Effector memory CD8-positive, alpha-beta T cell (primary cell): ENCODE results near the gene DIP2C.
A peak's percentile ranks its signal among the peaks of the same experiment; 100 is the strongest.
"Not testable (repeated sequence)": the region's sequence is repeated elsewhere in the genome, so short reads cannot be mapped to it uniquely, and the experiment has no call there.

Source experiments
- ATAC-seq: fragments of 150-1000 bp; cut with Tn5 transposase; replicated peaks from 2 replicates; pipeline ENCODE4 v1.10.0; 2021; ENCODE audit warnings: mild to moderate bottlenecking, moderate library complexity
- DNase-seq, 3 experiments: peaks; one replicate each; pipeline ENCODE4 v3.0.0; 2021
- H3K27ac Mint-ChIP-seq, 2 donors: one replicate each; pipeline ENCODE4 v1.8.0; 2022; ENCODE audit warnings: mild to moderate bottlenecking in 2 of 2, mixed read lengths in 2 of 2, moderate library complexity in 2 of 2
- H3K27me3 Mint-ChIP-seq, 2 donors: one replicate each; pipeline ENCODE4 v1.8.0; 2022; ENCODE audit warnings: mixed read lengths in 2 of 2
- H3K36me3 Mint-ChIP-seq: one replicate; pipeline ENCODE4 v1.8.0; 2022; ENCODE audit warnings: mild to moderate bottlenecking, moderate library complexity, mixed read lengths; ENCODE audit not compliant: insufficient read depth
- H3K4me1 Mint-ChIP-seq, 2 donors: one replicate each; pipeline ENCODE4 v1.8.0; 2022; ENCODE audit warnings: low read depth in 2 of 2, mixed read lengths in 2 of 2
- H3K4me3 Mint-ChIP-seq, 2 donors: one replicate each; pipeline ENCODE4 v1.8.0; 2022; ENCODE audit warnings: mild to moderate bottlenecking in 2 of 2, mixed read lengths in 2 of 2, moderate library complexity in 2 of 2
- H3K9me3 Mint-ChIP-seq, 2 donors: one replicate each; pipeline ENCODE4 v1.8.0; 2022; ENCODE audit warnings: mixed read lengths in 2 of 2

Gene DIP2C

GRCh38 chr10:594584-595270 is 94.7 kb downstream of the DIP2C start:
- Mint-ChIP-seq H3K4me1 (no peaks in the 10 kb centered on the region), H3K36me3 (no peaks in the 10 kb centered on the region), H3K4me3 (no peak overlapping the region), H3K27ac (no peak overlapping the region), H3K9me3 (no peaks in the 10 kb centered on the region), H3K27me3 (peaks cover 25 to 72% of the 10 kb centered on the region in 2 donors)
- no peak for ATAC-seq
- no peak for DNase-seq

- no peaks in the 10 kb centered on the region for H3K4me1 Mint-ChIP-seq
- H3K4me3 Mint-ChIP-seq: no peak overlapping the region
- peaks cover 24 to 72% of the 10 kb centered on the region in 2 donors for H3K27me3 Mint-ChIP-seq
- no peak overlapping the region for H3K27ac Mint-ChIP-seq
- DNase-seq (no peak), ATAC-seq (no peak)
- H3K36me3 Mint-ChIP-seq: no peaks in the 10 kb centered on the region
- H3K9me3 Mint-ChIP-seq: no peaks in the 10 kb centered on the region
Measured at GRCh38 chr10:593901-594457, 95.5 kb downstream of the DIP2C start.

DNA sequence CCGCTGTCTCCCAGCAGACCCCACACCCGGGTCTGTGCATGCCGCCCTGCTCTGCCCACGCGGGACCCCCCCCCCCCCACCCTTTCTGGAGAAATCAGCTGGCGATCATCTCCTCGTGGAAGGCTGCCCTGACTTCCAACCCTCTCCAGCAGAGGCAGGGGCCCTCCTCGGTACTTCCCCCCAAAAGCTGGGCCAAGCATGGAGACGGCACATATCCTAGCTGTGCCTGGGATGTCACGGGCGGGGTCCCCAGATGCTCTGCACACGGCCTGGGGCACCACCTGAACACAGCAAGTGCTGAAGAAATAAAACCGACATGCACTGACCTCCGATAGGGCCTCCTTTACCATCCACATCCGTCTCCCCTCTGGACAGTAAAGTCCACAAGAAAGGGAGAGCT is 96.0 kb downstream of the DIP2C start:
- no peaks in the 10 kb centered on the region for H3K36me3 Mint-ChIP-seq
- H3K4me1 Mint-ChIP-seq: no peaks in the 10 kb centered on the region
- no peak overlapping the region for H3K27ac Mint-ChIP-seq
- no peak for ATAC-seq
- no peak overlapping the region for H3K4me3 Mint-ChIP-seq
- H3K27me3 Mint-ChIP-seq: peaks cover 23 to 72% of the 10 kb centered on the region in 2 donors
- no peaks in the 10 kb centered on the region for H3K9me3 Mint-ChIP-seq
- DNase-seq: no peak

- ATAC-seq (no peak), DNase-seq (no peak)
- H3K4me3 Mint-ChIP-seq: no peak overlapping the region
- no peaks in the 10 kb centered on the region for H3K9me3 Mint-ChIP-seq
- no peak overlapping the region for H3K27ac Mint-ChIP-seq
- no peaks in the 10 kb centered on the region for H3K36me3 Mint-ChIP-seq
- no peaks in the 10 kb centered on the region for H3K4me1 Mint-ChIP-seq
- H3K27me3 Mint-ChIP-seq: peaks cover 23 to 72% of the 10 kb centered on the region in 2 donors
Measured at GRCh38 chr10:593016-593415, 96.5 kb downstream of the DIP2C start.

DNA sequence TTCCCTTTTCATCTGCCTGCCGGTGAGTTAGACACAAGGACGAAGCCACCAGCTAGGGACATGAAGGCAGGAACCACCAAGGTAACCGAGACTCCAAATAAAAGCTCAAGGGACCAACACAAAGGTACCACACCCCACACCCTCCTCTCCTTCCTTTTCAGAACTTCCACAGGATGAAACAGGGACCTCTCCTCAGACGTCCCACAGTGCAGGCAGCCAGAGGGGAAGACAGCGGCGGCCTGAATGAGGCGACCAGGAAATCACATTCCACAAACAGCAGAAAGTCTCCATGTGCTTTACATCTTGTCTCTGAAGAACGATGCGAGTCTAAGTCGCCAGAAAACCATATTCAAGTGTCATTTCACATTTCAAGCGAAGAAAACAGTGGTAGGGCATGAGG is 97.8 kb downstream of the DIP2C start:
- no peaks in the 10 kb centered on the region for H3K4me1 Mint-ChIP-seq
- H3K4me3 Mint-ChIP-seq: no peak overlapping the region
- peaks cover 24 to 67% of the 10 kb centered on the region in 2 donors for H3K27me3 Mint-ChIP-seq
- no peaks in the 10 kb centered on the region for H3K36me3 Mint-ChIP-seq
- ATAC-seq (no peak), DNase-seq (no peak)
- H3K27ac Mint-ChIP-seq: no peak overlapping the region
- H3K9me3 Mint-ChIP-seq: no peaks in the 10 kb centered on the region

- Mint-ChIP-seq H3K27ac (no peak overlapping the region), H3K4me3 (no peak overlapping the region), H3K36me3 (no peaks in the 10 kb centered on the region), H3K4me1 (no peaks in the 10 kb centered on the region), H3K27me3 (peaks cover 30 to 76% of the 10 kb centered on the region in 2 donors), H3K9me3 (no peaks in the 10 kb centered on the region)
- DNase-seq (no peak), ATAC-seq (no peak)
Measured at GRCh38 chr10:590721-591120, 98.7 kb downstream of the DIP2C start.

- ATAC-seq (no peak), DNase-seq (no peak)
- H3K4me1 Mint-ChIP-seq: no peaks in the 10 kb centered on the region
- H3K4me3 Mint-ChIP-seq: no peak overlapping the region
- no peaks in the 10 kb centered on the region for H3K9me3 Mint-ChIP-seq
- no peak overlapping the region for H3K27ac Mint-ChIP-seq
- no peaks in the 10 kb centered on the region for H3K36me3 Mint-ChIP-seq
- peaks cover 30 to 82% of the 10 kb centered on the region in 2 donors for H3K27me3 Mint-ChIP-seq
Measured at GRCh38 chr10:589961-590680, 99.3 kb downstream of the DIP2C start.

DNA sequence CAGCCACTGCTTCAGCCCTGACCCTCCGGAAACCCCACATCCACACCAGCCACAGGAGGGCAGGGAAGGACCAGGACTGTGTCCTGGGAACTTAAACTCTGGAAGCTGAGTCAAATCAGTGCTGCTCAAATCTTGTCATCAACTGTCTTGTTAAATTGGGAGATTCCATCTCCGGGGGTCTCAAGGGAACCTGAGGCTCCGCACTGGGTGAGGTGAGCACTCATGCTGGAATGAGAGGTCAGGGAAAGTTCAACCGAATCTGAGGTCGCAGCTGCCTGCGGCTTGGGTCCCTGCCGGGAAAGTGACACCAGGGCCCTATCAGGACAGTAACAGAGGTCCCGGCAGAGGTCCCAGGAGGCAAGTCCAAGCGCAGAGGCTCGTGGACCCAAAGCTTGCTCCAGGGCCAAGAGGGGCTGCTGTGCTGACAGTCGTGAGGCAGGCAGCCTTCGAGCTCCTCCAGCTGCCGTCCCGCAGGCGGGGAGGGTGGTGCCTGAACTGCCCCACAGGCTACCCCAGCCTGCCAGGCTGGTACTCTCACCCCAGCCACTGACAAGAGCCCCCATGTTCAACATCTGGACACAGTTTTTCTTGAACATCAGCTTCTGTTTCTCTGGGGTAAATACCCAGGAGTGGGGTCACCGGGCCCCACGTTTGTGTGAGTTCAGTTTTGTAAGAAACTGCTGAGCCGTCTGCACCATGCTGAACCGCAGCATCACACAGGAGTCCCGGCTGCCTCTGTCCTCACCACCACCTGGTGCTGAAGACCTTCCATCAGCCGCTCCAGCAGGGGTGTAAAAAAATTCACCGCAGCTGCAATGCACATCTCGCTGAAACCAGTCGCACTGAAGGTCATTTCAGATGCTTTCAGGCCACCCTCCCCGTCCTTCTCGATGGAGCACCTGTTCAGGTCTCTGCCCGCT is 101.0 kb downstream of the DIP2C start:
- DNase-seq (no peak), ATAC-seq (no peak)
- Mint-ChIP-seq H3K4me3 (no peak overlapping the region), H3K4me1 (no peaks in the 10 kb centered on the region), H3K27me3 (peaks cover 30 to 86% of the 10 kb centered on the region in 2 donors), H3K27ac (no peak overlapping the region), H3K36me3 (no peaks in the 10 kb centered on the region), H3K9me3 (no peaks in the 10 kb centered on the region)

DNA sequence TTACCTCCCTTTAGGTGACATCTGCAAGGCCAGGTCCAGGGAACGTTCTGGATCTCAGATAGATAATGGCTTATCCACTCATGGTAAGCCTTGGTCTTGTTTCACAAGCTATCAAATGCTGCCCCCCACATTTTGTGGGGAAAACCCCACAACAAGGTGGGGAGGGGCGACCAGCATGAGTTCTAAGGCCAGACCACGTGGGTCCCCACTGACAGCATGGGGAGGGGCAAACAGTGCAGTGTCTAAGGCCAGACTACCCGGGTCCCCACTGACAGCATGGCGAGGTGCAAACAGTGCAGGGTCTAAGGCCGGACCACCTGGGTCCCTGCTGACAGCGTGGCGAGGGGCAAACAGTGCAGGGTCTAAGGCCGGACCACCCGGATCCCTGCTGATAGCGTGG is 102.8 kb downstream of the DIP2C start:
- Mint-ChIP-seq H3K27me3 (peaks cover 31 to 89% of the 10 kb centered on the region in 2 donors), H3K9me3 (no peaks in the 10 kb centered on the region), H3K27ac (no peak overlapping the region), H3K4me3 (no peak overlapping the region), H3K4me1 (no peaks in the 10 kb centered on the region), H3K36me3 (no peaks in the 10 kb centered on the region)
- DNase-seq (no peak), ATAC-seq (no peak)

- DNase-seq (no peak), ATAC-seq (no peak)
- H3K9me3 Mint-ChIP-seq: no peaks in the 10 kb centered on the region
- peaks cover 25 to 83% of the 10 kb centered on the region in 2 donors for H3K27me3 Mint-ChIP-seq
- H3K36me3 Mint-ChIP-seq: no peaks in the 10 kb centered on the region
- H3K4me1 Mint-ChIP-seq: no peaks in the 10 kb centered on the region
- no peak overlapping the region for H3K4me3 Mint-ChIP-seq
- no peak overlapping the region for H3K27ac Mint-ChIP-seq
Measured at GRCh38 chr10:586151-586550, 103.3 kb downstream of the DIP2C start.

- ATAC-seq (no peak), DNase-seq (no peak)
- Mint-ChIP-seq H3K9me3 (no peaks in the 10 kb centered on the region), H3K27ac (no peak overlapping the region), H3K27me3 (peaks cover 24 to 76% of the 10 kb centered on the region in 2 donors), H3K4me1 (no peaks in the 10 kb centered on the region), H3K4me3 (no peak overlapping the region), H3K36me3 (no peaks in the 10 kb centered on the region)
Measured at GRCh38 chr10:585502-585901, 104.0 kb downstream of the DIP2C start.

- not testable (repeated sequence) for H3K4me1 Mint-ChIP-seq, DNase-seq, H3K9me3 Mint-ChIP-seq, H3K36me3 Mint-ChIP-seq, ATAC-seq, H3K4me3 Mint-ChIP-seq
- Mint-ChIP-seq H3K27ac (peak overlapping the region in 1 of 2 donors; percentile 15), H3K27me3 (peaks cover 18 to 68% of the 10 kb centered on the region in 2 donors)
Measured at GRCh38 chr10:584497-585290, 104.8 kb downstream of the DIP2C start.

DNA sequence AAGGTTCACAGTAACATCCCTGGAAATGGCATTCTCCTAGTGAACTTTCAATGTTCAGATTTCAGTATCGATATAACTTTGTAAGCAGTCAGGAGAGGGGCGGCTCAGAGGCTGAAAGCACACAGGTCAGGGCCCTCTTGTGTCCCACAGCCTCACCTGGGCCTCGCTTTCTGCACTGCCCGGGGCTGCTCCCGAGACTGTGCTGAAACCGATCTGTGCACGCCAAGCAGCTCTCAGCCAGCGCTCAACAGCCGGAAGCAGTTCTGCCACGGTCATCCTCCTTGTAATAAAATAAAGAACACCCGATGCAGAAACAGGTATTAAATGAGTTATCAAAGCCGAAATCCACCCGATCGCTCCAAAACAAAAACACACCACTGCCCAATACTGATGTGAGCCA is 106.0 kb downstream of the DIP2C start:
- Mint-ChIP-seq H3K9me3 (no peaks in the 10 kb centered on the region), H3K4me3 (no peak overlapping the region), H3K27me3 (peaks cover 14 to 56% of the 10 kb centered on the region in 2 donors), H3K36me3 (no peaks in the 10 kb centered on the region), H3K4me1 (no peaks in the 10 kb centered on the region), H3K27ac (no peak overlapping the region)
- DNase-seq (no peak), ATAC-seq (no peak)
